OCI-LY7 (cell line): ENCODE data around the gene CXCL1. TPM values are rescaled to one million over a fixed set of nuclear protein-coding genes. Genes with fewer than 3 reads are reported as not detected.

Experiments
- BruUV-seq: library from RNA; stranded (reverse); fragments of 400-500 nt; replicated peaks from 2 replicates; lab custom pipeline; 2021; lab: Mats Ljungman, UMichigan
- CTCF ChIA-PET: fragments of 300-600 bp; sonication (Branson Sonifier 250); formaldehyde crosslinking; loops from one replicate; lab custom pipeline; 2022; ENCODE audit warnings: antibody characterized with exemption; ENCODE audit not compliant: unreplicated experiment; lab: Charles Lee
- POLR2A ChIA-PET: fragments of 300-600 bp; sonication (Branson Sonifier 250); formaldehyde crosslinking; loops from one replicate; lab custom pipeline; 2022; ENCODE audit warnings: antibody characterized with exemption; lab: Charles Lee
- DNase-seq: peaks from one replicate; pipeline ENCODE4 v3.0.0-alpha.2; 2015; ENCODE audit warnings: low spot score
- H2AFZ ChIP-seq: fragments of 200-600 bp; sonication (generic), shearing (Covaris generic); 2 replicates; pipeline ENCODE4 v1.6.1; 2014; ENCODE audit warnings: mild to moderate bottlenecking, antibody characterized with exemption, low read length, moderate library complexity
- H3K27ac ChIP-seq: fragments of 200-600 bp; sonication (generic); 2 replicates; pipeline ENCODE4 v1.5.1; 2014; ENCODE audit warnings: mixed run types, low read depth, mild to moderate bottlenecking, moderate library complexity, low read length, inconsistent platforms; ENCODE audit not compliant: poor library complexity, severe bottlenecking
- H3K36me3 ChIP-seq: fragments of 200-600 bp; sonication (generic); 2 replicates; pipeline ENCODE4 v1.6.1; 2014; ENCODE audit warnings: mild to moderate bottlenecking, antibody characterized with exemption, low read length, moderate library complexity, mixed read lengths; ENCODE audit not compliant: insufficient read depth
- H3K4me1 ChIP-seq: fragments of 200-600 bp; sonication (generic); 2 replicates; pipeline ENCODE4 v1.5.1; 2014; ENCODE audit warnings: mild to moderate bottlenecking, low read length; ENCODE audit not compliant: insufficient read depth, poor library complexity, severe bottlenecking
- H3K4me2 ChIP-seq: fragments of 200-600 bp; sonication (generic); 2 replicates; pipeline ENCODE4 v1.6.1; 2014; ENCODE audit warnings: mild to moderate bottlenecking, low read length
- H3K4me3 ChIP-seq: fragments of 200-600 bp; sonication (generic); 2 replicates; pipeline ENCODE4 v1.5.1; 2014; ENCODE audit warnings: mild to moderate bottlenecking, low read depth, low read length; ENCODE audit not compliant: poor library complexity, severe bottlenecking
- H3K79me2 ChIP-seq: fragments of 200-600 bp; sonication (generic); 2 replicates; pipeline ENCODE4 v1.6.1; 2016; ENCODE audit warnings: low read depth, mild to moderate bottlenecking, low read length, moderate library complexity, mixed read lengths; ENCODE audit not compliant: insufficient read depth
- H3K9me2 ChIP-seq: fragments of 200-600 bp; sonication (generic); 2 replicates; pipeline ENCODE4 v1.6.1; 2016; ENCODE audit warnings: mild to moderate bottlenecking, low read length, mixed read lengths; ENCODE audit not compliant: insufficient read depth
- H3K9me3 ChIP-seq: fragments of 200-600 bp; sonication (generic); 2 replicates; pipeline ENCODE4 v1.6.1; 2014; ENCODE audit warnings: mild to moderate bottlenecking, mixed run types, low read length, mixed read lengths
- H4K20me1 ChIP-seq: fragments of 200-600 bp; sonication (generic); 2 replicates; pipeline ENCODE4 v1.6.1; 2014; ENCODE audit warnings: mild to moderate bottlenecking, antibody characterized with exemption, low read length, moderate library complexity, mixed read lengths; ENCODE audit not compliant: insufficient read depth
- CTCF ChIP-seq: fragments of 200-600 bp; sonication (generic); conservative IDR thresholded peaks from 2 replicates; pipeline ENCODE4 v1.5.1; 2014; ENCODE audit warnings: mild to moderate bottlenecking, antibody characterized with exemption, low read length, moderate library complexity, mixed read lengths
- EZH2phosphoT487 ChIP-seq: fragments of 200-600 bp; sonication (generic); IDR thresholded peaks from 2 replicates; pipeline ENCODE4 v1.6.1; 2018; ENCODE audit warnings: low read depth, borderline replicate concordance, mild to moderate bottlenecking, mixed run types, antibody characterized with exemption, low read length, moderate library complexity, mixed read lengths
- intact Hi-C: fragments of 100-400 bp; cut with micrococcal nuclease; formaldehyde crosslinking; loops from one replicate; pipeline ENCODE4 v1.10.0; 2022; ENCODE audit not compliant: unreplicated experiment
- total RNA-seq, 2 experiments: library from RNA; depleted of rRNA in 1 of 2; stranded (reverse); fragments of >200 nt in 1 of 2; shearing (Covaris generic) in 1 of 2; gene quantifications; 2 replicates each; pipeline ENCODE4 v1.2.3, GENCODE V29; 2014 to 2022

CXCL1 gene
- total RNA-seq, 2 experiments from 2014 or later, result not detected

- ChIA-PET CTCF (interaction anchor here (0.5 kb wide), 1 partner anchor 983 kb away, joined by 4 read pairs; no protein-coding TSS in a partner anchor), POLR2A (interaction anchor here (0.6 to 1.3 kb wide), 3 partner anchors 12 to 1413 kb away, joined by 3 read pairs; no protein-coding TSS in a partner anchor)
- no peaks in the 10 kb centered on the region for H4K20me1 ChIP-seq
- H2AFZ ChIP-seq, result no peak overlapping the region
- no peak overlapping the region for H3K27ac ChIP-seq
- no peaks in the 10 kb centered on the region for H3K4me1 ChIP-seq
- no peak overlapping the region for H3K4me2 ChIP-seq
- no peaks in the 10 kb centered on the region for H3K9me3 ChIP-seq
- no TSS peak for BruUV-seq
- H3K36me3 ChIP-seq, result no peaks in the 10 kb centered on the region
- H3K79me2 ChIP-seq, result no peaks in the 10 kb centered on the region
- no peak for TF ChIP-seq EZH2phosphoT487
- TF ChIP-seq CTCF, result no peak
- no peak for DNase-seq
- no peaks in the 10 kb centered on the region for H3K9me2 ChIP-seq
- intact Hi-C loops, result no loop called here
- no peak overlapping the region for H3K4me3 ChIP-seq
These were observed 18.8 kb upstream of the CXCL1 start for GRCh38 chr4:73850261-73850970.

- H2AFZ ChIP-seq, result no peak overlapping the region
- CTCF ChIA-PET, result no interaction called here
- intact Hi-C loops, result no loop called here
These were observed 17.9 kb upstream of the CXCL1 start for GRCh38 chr4:73851293-73851692.

More at GRCh38 chr4:73851293-73851692, 17.9 kb upstream of the CXCL1 start:
- no peaks in the 10 kb centered on the region for H3K36me3 ChIP-seq
- BruUV-seq, result no TSS peak
- no peak for DNase-seq
- no peak overlapping the region for H3K4me2 ChIP-seq
- H3K9me2 ChIP-seq, result no peaks in the 10 kb centered on the region
- H3K9me3 ChIP-seq, result no peaks in the 10 kb centered on the region
- H4K20me1 ChIP-seq, result no peaks in the 10 kb centered on the region
- H3K4me3 ChIP-seq, result no peak overlapping the region
- POLR2A ChIA-PET, result interaction anchor here (0.6 kb wide), 1 partner anchor 63 kb away, joined by 3 read pairs; no protein-coding TSS in a partner anchor
- TF ChIP-seq CTCF (no peak), EZH2phosphoT487 (no peak)
- no peaks in the 10 kb centered on the region for H3K4me1 ChIP-seq
- H3K27ac ChIP-seq, result no peak overlapping the region
- no peaks in the 10 kb centered on the region for H3K79me2 ChIP-seq
